ENCODE measurements around the gene SDE2.
A peak's percentile ranks its signal among the peaks of the same experiment; 100 is the strongest.

The SDE2 gene

DNA sequence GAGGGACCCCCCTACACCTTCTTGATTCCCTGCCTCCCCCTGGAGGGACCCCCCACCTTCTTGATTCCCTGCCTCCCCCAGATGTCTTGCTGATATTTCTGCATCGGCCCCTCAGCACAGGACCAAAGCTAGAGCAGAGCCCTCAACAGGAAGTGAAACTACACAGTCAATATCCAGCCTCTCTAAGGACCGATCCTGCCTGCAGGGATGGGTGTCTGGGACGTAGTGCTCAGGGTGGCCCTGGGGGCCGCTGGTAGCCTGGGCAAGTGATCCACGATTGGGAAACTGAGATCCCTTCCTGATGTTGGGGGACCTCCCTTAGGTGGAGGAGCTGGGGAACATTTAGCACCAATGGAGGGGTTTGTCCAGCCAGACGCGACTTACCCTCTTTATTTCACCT lies 54.2 kb downstream of the SDE2 start:
- Histone ChIP-seq H3K36me3 (no peaks in the 10 kb centered on the region), H3K27me3 (no peaks in the 10 kb centered on the region), H3K4me3 (no peak overlapping the region), H3K9me3 (no peaks in the 10 kb centered on the region), H3K4me1 (peaks cover 0 to 23% (median 19%) of the 10 kb centered on the region in 4 donors), H3K27ac (no peak overlapping the region)
- TF ChIP-seq, protein P1, sequence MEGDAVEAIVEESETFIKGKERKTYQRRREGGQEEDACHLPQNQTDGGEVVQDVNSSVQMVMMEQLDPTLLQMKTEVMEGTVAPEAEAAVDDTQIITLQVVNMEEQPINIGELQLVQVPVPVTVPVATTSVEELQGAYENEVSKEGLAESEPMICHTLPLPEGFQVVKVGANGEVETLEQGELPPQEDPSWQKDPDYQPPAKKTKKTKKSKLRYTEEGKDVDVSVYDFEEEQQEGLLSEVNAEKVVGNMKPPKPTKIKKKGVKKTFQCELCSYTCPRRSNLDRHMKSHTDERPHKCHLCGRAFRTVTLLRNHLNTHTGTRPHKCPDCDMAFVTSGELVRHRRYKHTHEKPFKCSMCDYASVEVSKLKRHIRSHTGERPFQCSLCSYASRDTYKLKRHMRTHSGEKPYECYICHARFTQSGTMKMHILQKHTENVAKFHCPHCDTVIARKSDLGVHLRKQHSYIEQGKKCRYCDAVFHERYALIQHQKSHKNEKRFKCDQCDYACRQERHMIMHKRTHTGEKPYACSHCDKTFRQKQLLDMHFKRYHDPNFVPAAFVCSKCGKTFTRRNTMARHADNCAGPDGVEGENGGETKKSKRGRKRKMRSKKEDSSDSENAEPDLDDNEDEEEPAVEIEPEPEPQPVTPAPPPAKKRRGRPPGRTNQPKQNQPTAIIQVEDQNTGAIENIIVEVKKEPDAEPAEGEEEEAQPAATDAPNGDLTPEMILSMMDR (IDR thresholded peaks at IDR 0.05): no peak
- intact Hi-C loops (cut with DNase I; ENCODE audit: low total_unique reads): no loop called here
- DNase-seq: no peak

DNA sequence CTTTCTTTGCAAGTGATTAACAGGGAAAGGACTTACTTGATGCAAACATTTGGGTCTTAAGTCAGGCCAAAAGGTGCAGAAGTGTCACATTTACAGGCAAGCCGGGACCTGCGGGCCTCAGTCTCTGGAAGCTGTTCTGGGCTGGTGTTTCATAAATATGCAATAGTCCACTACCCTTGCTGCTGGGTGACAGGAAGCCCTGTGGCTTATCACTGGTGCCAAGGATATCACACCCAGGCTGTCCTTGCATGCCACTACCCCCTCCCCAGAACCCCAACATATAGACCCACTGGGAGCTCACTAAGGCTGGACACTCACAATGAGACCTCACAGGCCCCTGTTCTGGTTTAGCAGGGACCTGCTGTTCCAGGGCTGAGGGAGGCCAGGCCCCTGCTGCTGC lies 54.8 kb downstream of the SDE2 start:
- Histone ChIP-seq H3K27ac (no peak overlapping the region), H3K4me1 (peaks cover 0 to 27% (median 19%) of the 10 kb centered on the region in 4 donors), H3K4me3 (no peak overlapping the region), H3K9me3 (no peaks in the 10 kb centered on the region), H3K27me3 (no peaks in the 10 kb centered on the region), H3K36me3 (no peaks in the 10 kb centered on the region)
- intact Hi-C loops (cut with DNase I; ENCODE audit: low total_unique reads): no loop called here
- TF ChIP-seq, protein P1 (IDR thresholded peaks at IDR 0.05): no peak
- no peak for DNase-seq

DNA sequence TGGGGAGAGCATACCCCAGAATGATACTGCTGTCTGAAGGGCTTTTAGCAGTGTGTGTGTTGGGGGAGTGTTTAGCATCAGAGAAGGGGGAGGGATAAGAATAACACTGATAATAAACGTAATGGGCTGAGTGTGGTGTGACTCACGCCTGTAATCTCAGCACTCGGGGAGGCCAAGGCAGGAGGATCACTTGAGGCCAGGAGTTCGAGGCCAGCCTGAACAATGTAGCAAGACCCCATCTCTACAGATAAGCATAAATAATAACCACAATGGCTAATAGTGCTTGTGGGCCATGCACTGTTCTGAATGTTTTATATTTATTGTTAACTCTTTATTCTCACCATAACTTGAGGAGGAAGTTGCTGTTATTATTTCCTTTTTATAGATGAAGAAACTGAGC lies 55.6 kb downstream of the SDE2 start:
- TF ChIP-seq, protein P1 (IDR thresholded peaks at IDR 0.05): no peak
- H3K36me3 ChIP-seq: no peaks in the 10 kb centered on the region
- no peak overlapping the region for H3K27ac ChIP-seq
- no peak for DNase-seq
- H3K4me1 ChIP-seq: peaks cover 0 to 27% (median 19%) of the 10 kb centered on the region in 4 donors
- no peaks in the 10 kb centered on the region for H3K9me3 ChIP-seq
- intact Hi-C loops (cut with DNase I; ENCODE audit: low total_unique reads): no loop called here
- H3K4me3 ChIP-seq: no peak overlapping the region
- no peaks in the 10 kb centered on the region for H3K27me3 ChIP-seq

DNA sequence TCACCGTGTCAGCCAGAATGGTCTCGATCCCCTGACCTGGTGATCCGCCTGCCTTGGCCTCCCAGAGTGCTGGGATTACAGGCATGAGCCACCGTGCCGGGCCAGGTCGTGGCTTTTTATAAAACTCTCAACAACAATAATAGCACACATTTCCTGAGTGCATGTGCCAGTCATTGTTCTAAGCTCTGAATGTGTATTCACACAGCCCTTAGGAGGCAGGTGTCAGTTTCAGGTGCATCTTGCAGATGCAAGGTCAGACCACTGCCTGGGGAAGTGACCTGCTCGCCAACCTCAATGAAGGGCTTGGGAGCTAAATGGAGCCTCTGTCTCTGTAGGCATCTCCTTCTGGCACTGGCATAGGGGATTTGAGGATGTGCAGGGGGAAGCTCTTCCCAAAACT lies 56.6 kb downstream of the SDE2 start:
- Histone ChIP-seq H3K36me3 (no peaks in the 10 kb centered on the region), H3K27me3 (no peaks in the 10 kb centered on the region), H3K9me3 (no peaks in the 10 kb centered on the region), H3K4me3 (no peak overlapping the region), H3K27ac (no peak overlapping the region), H3K4me1 (peaks cover 0 to 27% (median 19%) of the 10 kb centered on the region in 4 donors)
- TF ChIP-seq, protein P1 (IDR thresholded peaks at IDR 0.05): no peak
- DNase-seq: no peak
- intact Hi-C loops (cut with DNase I; ENCODE audit: low total_unique reads): no loop called here

DNA sequence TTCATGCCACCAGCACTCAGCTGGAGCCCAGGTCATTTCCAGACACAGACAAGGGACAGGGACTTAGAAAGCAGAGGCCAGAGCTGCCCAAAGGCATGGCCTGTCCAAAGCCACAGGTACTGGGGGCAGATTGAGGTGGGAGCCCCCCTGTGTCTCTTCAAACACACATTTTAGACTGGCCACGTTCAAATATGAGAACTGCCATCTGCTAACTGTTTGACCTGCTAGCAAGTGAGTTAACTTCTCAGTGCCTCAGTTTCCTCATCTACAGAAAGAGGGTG lies 57.3 kb downstream of the SDE2 start:
- H3K27ac ChIP-seq: peak overlapping the region; percentile 80 to 81
- no peak overlapping the region for H3K4me3 ChIP-seq
- no peaks in the 10 kb centered on the region for H3K9me3 ChIP-seq
- intact Hi-C loops (cut with DNase I; ENCODE audit: low total_unique reads): no loop called here
- H3K4me1 ChIP-seq: peaks cover 0 to 27% (median 19%) of the 10 kb centered on the region in 4 donors
- no peaks in the 10 kb centered on the region for H3K27me3 ChIP-seq
- TF ChIP-seq, protein P1 (IDR thresholded peaks at IDR 0.05): no peak
- no peak for DNase-seq
- no peaks in the 10 kb centered on the region for H3K36me3 ChIP-seq

Measured in tibial artery (tissue), 4 donors.